ENCODE results near the gene ENC1.

GRCh38 chr5:74587300-74587699, 53.2 kb downstream of the ENC1 start:
- TF ChIP-seq, protein P1, sequence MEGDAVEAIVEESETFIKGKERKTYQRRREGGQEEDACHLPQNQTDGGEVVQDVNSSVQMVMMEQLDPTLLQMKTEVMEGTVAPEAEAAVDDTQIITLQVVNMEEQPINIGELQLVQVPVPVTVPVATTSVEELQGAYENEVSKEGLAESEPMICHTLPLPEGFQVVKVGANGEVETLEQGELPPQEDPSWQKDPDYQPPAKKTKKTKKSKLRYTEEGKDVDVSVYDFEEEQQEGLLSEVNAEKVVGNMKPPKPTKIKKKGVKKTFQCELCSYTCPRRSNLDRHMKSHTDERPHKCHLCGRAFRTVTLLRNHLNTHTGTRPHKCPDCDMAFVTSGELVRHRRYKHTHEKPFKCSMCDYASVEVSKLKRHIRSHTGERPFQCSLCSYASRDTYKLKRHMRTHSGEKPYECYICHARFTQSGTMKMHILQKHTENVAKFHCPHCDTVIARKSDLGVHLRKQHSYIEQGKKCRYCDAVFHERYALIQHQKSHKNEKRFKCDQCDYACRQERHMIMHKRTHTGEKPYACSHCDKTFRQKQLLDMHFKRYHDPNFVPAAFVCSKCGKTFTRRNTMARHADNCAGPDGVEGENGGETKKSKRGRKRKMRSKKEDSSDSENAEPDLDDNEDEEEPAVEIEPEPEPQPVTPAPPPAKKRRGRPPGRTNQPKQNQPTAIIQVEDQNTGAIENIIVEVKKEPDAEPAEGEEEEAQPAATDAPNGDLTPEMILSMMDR (conservative IDR thresholded peaks at IDR 0.05): no peak
- TF ChIP-seq EZH2 (IDR thresholded peaks at IDR 0.05; ENCODE audit: low read depth): no peak

Measured in PC-9 (cell line).